Osteoblast (primary cell): Measurements from ENCODE around the gene UBR3. TPM values are rescaled to one million over a fixed set of nuclear protein-coding genes. Genes with fewer than 3 reads are reported as not detected.
A peak's percentile ranks its signal among the peaks of the same experiment; 100 is the strongest.
"Not testable (repeated sequence)": the region's sequence is repeated elsewhere in the genome, so short reads cannot be mapped to it uniquely, and the experiment has no call there.

Experiments used
- DNase-seq: peaks from one replicate; pipeline ENCODE4 v3.0.0; 2011; ENCODE audit warnings: low spot score, mixed read lengths; ENCODE audit not compliant: insufficient read length; ENCODE audit errors: missing footprints
- H2AFZ ChIP-seq: 2 replicates; pipeline ENCODE4 v1.6.0; 2011; ENCODE audit warnings: mild to moderate bottlenecking, low read length
- H3K27ac ChIP-seq: 2 replicates; pipeline ENCODE4 v1.5.1; 2011; ENCODE audit warnings: mild to moderate bottlenecking, low read depth, low read length, moderate library complexity
- H3K27me3 ChIP-seq: 2 replicates; pipeline ENCODE4 v1.6.0; 2012; ENCODE audit warnings: mild to moderate bottlenecking, control low read depth, inconsistent platforms, low read length, moderate library complexity; ENCODE audit not compliant: insufficient read depth
- H3K36me3 ChIP-seq: 2 replicates; pipeline ENCODE4 v1.5.1; 2011; ENCODE audit warnings: mild to moderate bottlenecking, low read length, control low read depth, moderate library complexity; ENCODE audit not compliant: insufficient read depth
- H3K4me1 ChIP-seq: 2 replicates; pipeline ENCODE4 v1.5.1; 2011; ENCODE audit warnings: mild to moderate bottlenecking, low read length, control low read depth, moderate library complexity; ENCODE audit not compliant: insufficient read depth
- H3K4me2 ChIP-seq: 2 replicates; pipeline ENCODE4 v1.6.0; 2011; ENCODE audit warnings: mild to moderate bottlenecking, low read length; ENCODE audit not compliant: insufficient read depth
- H3K4me3 ChIP-seq: fragments of 200-600 bp; sonication (generic); 3 replicates; pipeline ENCODE4 v1.5.1; 2012; ENCODE audit warnings: mild to moderate bottlenecking, low read length, inconsistent platforms; ENCODE audit not compliant: insufficient read depth
- H3K79me2 ChIP-seq: 2 replicates; pipeline ENCODE4 v1.6.0; 2012; ENCODE audit warnings: mild to moderate bottlenecking, low read length, control low read depth, inconsistent platforms; ENCODE audit not compliant: insufficient read depth
- H3K9me3 ChIP-seq: 2 replicates; pipeline ENCODE4 v1.5.1; 2011; ENCODE audit warnings: low read depth, low read length, control low read depth
- H4K20me1 ChIP-seq: 2 replicates; pipeline ENCODE4 v1.6.0; 2012; ENCODE audit warnings: mild to moderate bottlenecking, low read length, control low read depth; ENCODE audit not compliant: insufficient read depth
- CTCF ChIP-seq: IDR thresholded peaks from 2 replicates; pipeline ENCODE4 v1.5.1; 2011; ENCODE audit warnings: mild to moderate bottlenecking, low read depth, low read length, moderate library complexity; ENCODE audit errors: extremely low read depth
- total RNA-seq: library from RNA; depleted of rRNA; stranded (reverse); fragments of >200 nt; gene quantifications from 2 replicates; pipeline ENCODE4 v1.2.3, GENCODE V29; 2012

UBR3 gene
- total RNA-seq, 1 donor: 42.7 TPM

DNA sequence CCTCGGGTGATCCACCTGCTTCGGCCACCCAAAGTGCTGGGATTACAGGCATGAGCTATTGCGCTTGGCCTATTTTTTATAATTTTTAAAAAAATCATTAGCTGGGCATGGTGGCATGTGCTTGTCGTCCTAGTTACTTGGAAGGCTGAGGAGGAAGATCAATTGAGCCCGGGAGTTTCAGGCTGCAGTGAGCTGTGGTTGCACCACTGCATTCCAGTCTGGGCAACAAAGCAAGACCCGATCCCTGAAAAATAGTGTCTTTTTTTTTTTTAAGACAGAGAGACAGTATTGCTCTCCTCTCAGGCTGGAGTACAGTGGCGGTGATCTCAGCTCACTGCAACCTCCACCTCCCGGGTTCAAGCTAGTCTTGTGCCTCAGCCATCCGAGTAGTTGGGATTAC is 23.8 kb upstream of the UBR3 start:
- peaks cover 6% of the 10 kb centered on the region for H4K20me1 ChIP-seq
- H3K27ac ChIP-seq: no peak overlapping the region
- H3K4me1 ChIP-seq: peaks cover 22% of the 10 kb centered on the region
- H3K27me3 ChIP-seq: no peaks in the 10 kb centered on the region
- no peak overlapping the region for H2AFZ ChIP-seq
- no peak overlapping the region for H3K4me2 ChIP-seq
- no peaks in the 10 kb centered on the region for H3K9me3 ChIP-seq
- peaks cover 66% of the 10 kb centered on the region for H3K79me2 ChIP-seq
- DNase-seq: no peak
- peaks cover 39% of the 10 kb centered on the region for H3K36me3 ChIP-seq
- H3K4me3 ChIP-seq: no peak overlapping the region
- TF ChIP-seq CTCF: no peak

- H2AFZ ChIP-seq: no peak overlapping the region
- DNase-seq: no peak
- H4K20me1 ChIP-seq: no peaks in the 10 kb centered on the region
- H3K4me3 ChIP-seq: no peak overlapping the region
- peaks cover 27% of the 10 kb centered on the region for H3K4me1 ChIP-seq
- H3K79me2 ChIP-seq: peaks cover 37% of the 10 kb centered on the region
- no peak overlapping the region for H3K4me2 ChIP-seq
- H3K9me3 ChIP-seq: no peaks in the 10 kb centered on the region
- H3K27me3 ChIP-seq: no peaks in the 10 kb centered on the region
- peak overlapping the region; percentile 28 for H3K27ac ChIP-seq
- peaks cover 59% of the 10 kb centered on the region for H3K36me3 ChIP-seq
- TF ChIP-seq CTCF: no peak
These were observed 20.7 kb upstream of the UBR3 start for GRCh38 chr2:169806586-169806985.

- no peaks in the 10 kb centered on the region for H3K9me3 ChIP-seq
- no peak overlapping the region for H3K4me3 ChIP-seq
- TF ChIP-seq CTCF: no peak
- peaks cover 21% of the 10 kb centered on the region for H3K79me2 ChIP-seq
- H3K4me1 ChIP-seq: peaks cover 24% of the 10 kb centered on the region
- peaks cover 57% of the 10 kb centered on the region for H3K36me3 ChIP-seq
- H2AFZ ChIP-seq: no peak overlapping the region
- DNase-seq: peak; percentile 43
- peak overlapping the region; percentile 30 for H3K27ac ChIP-seq
- H3K27me3 ChIP-seq: no peaks in the 10 kb centered on the region
- H3K4me2 ChIP-seq: peak overlapping the region; percentile 16
- H4K20me1 ChIP-seq: no peaks in the 10 kb centered on the region
These were observed 19.0 kb upstream of the UBR3 start for GRCh38 chr2:169808221-169808620.

DNA sequence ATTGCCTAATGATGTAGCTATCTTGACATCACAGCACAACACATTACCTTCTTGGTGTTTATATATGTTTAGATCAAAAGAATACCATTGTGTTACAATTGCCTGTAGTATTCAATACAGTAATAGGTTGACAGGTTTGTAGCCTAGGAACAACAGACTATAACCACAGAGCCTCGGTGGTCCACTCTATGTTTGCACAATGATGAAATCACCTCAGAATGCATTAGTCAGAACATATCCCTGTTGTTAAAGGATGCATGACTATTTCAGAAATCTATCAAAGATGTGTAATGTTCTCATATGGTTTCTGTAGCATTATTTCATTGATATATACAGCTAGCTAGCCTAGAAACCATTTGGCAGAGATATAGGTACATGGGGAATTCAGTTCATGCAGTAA is 11.4 kb upstream of the UBR3 start:
- Histone ChIP-seq H3K79me2 (peaks cover 21% of the 10 kb centered on the region), H3K27ac (peak overlapping the region; percentile 44), H3K4me1 (peaks cover 27% of the 10 kb centered on the region), H2AFZ (no peak overlapping the region), H3K9me3 (no peaks in the 10 kb centered on the region), H4K20me1 (no peaks in the 10 kb centered on the region), H3K36me3 (peaks cover 44% of the 10 kb centered on the region), H3K27me3 (no peaks in the 10 kb centered on the region), H3K4me3 (no peak overlapping the region), H3K4me2 (no peak overlapping the region)
- no peak for TF ChIP-seq CTCF
- no peak for DNase-seq

GRCh38 chr2:169816961-169817360 is 10.3 kb upstream of the UBR3 start:
- DNase-seq, H4K20me1 ChIP-seq, H3K4me2 ChIP-seq, H3K9me3 ChIP-seq, H2AFZ ChIP-seq, H3K4me3 ChIP-seq, H3K27ac ChIP-seq, H3K27me3 ChIP-seq: not testable (repeated sequence)
- H3K4me1 ChIP-seq: peaks cover 31% of the 10 kb centered on the region
- H3K79me2 ChIP-seq: peaks cover 25% of the 10 kb centered on the region
- peaks cover 35% of the 10 kb centered on the region for H3K36me3 ChIP-seq

DNA sequence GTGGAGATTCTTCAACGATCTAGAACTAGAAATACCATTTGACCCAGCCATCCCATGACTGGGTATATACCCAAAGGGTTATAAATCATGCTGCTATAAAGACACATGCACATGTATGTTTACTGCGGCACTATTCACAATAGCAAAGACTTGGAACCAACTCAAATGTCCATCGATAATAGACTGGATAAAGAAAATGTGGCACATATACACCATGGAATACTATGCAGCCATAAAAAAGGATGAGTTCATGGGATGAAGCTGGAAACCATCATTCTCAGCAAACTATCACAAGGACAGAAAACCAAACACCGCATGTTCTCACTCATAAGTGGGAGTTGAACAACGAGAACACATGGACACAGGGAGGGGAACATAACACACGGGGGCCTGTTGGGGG is 9.9 kb upstream of the UBR3 start:
- not testable (repeated sequence) for H3K27me3 ChIP-seq, DNase-seq, H3K4me3 ChIP-seq, H3K27ac ChIP-seq, H2AFZ ChIP-seq, H3K4me2 ChIP-seq, H4K20me1 ChIP-seq, H3K9me3 ChIP-seq
- peaks cover 35% of the 10 kb centered on the region for H3K4me1 ChIP-seq
- H3K79me2 ChIP-seq: peaks cover 25% of the 10 kb centered on the region
- peaks cover 32% of the 10 kb centered on the region for H3K36me3 ChIP-seq
